Stomach (tissue), 9 donors: ENCODE results near the gene PANK1. TPM values are rescaled to one million over a fixed set of nuclear protein-coding genes. Genes with fewer than 3 reads are reported as not detected.

Experiments used
- DNase-seq, 2 donors: peaks; one replicate each; pipeline versions ENCODE4 v3.0.0 to v3.0.0-alpha.2; 2013 to 2019
- H3K27ac ChIP-seq, 5 donors: fragments of 200-600 bp in 4 of 5; sonication (generic) in 4 of 5; one replicate each; pipeline ENCODE4 v1.5.1; 2013 to 2019; ENCODE audit warnings: mild to moderate bottlenecking in 1 of 5, moderate library complexity in 1 of 5
- H3K27me3 ChIP-seq, 3 donors: fragments of 200-600 bp; sonication (generic); one replicate each; pipeline ENCODE4 v1.5.1; 2017 to 2019; ENCODE audit warnings: mixed run types in 1 of 3
- H3K36me3 ChIP-seq, 4 donors: fragments of 200-600 bp; sonication (generic); 1 replicate in 3 of 4; 2 replicates in 1 of 4; pipeline ENCODE4 v1.5.1; 2016 to 2019
- H3K4me1 ChIP-seq, 4 donors: fragments of 200-600 bp; sonication (generic); one replicate each; pipeline ENCODE4 v1.5.1; 2016 to 2019
- H3K4me3 ChIP-seq, 4 donors: fragments of 200-600 bp; sonication (generic) in 3 of 4; one replicate each; pipeline ENCODE4 v1.5.1; 2016 to 2019; ENCODE audit warnings: mild to moderate bottlenecking in 1 of 4
- H3K9me3 ChIP-seq, 4 donors: fragments of 200-600 bp; sonication (generic); one replicate each; pipeline ENCODE4 v1.5.1; 2016 to 2019
- CTCF ChIP-seq, 7 experiments: fragments of 450-650 bp in 4 of 7; fragments of 200-600 bp in 3 of 7; sonication (generic) in 3 of 7; IDR thresholded peaks; one replicate each; pipeline ENCODE4 v1.5.1; 2016 to 2019; ENCODE audit warnings: antibody characterized with exemption in 7 of 7, control low read depth in 2 of 7, mild to moderate bottlenecking in 1 of 7
- EP300 ChIP-seq: sonication (generic); formaldehyde crosslinking; IDR thresholded peaks from one replicate; pipeline ENCODE4 v1.6.1; 2017; ENCODE audit warnings: antibody characterized with exemption
- POLR2A ChIP-seq, 4 donors: fragments of 450-650 bp; IDR thresholded peaks; one replicate each; pipeline ENCODE4 v1.6.1; 2016; ENCODE audit warnings: antibody characterized with exemption in 4 of 4, control low read depth in 2 of 4, mild to moderate bottlenecking in 1 of 4, moderate library complexity in 1 of 4
- POLR2AphosphoS5 ChIP-seq, 3 donors: sonication (generic); formaldehyde crosslinking; IDR thresholded peaks; one replicate each; pipeline ENCODE4 v1.6.1; 2016; ENCODE audit warnings: antibody characterized with exemption in 3 of 3
- WGBS, 5 donors: extraction: QIAGEN DNeasy Blood & Tissue Kit in 3 of 5; methylation state at CpG; one replicate each; pipeline versions ENCODE4 v1.1.5 to v1.1.7; 2013 to 2018; 5-methylcytosine and 5-hydroxymethylcytosine counted together
- intact Hi-C: fragments of 100-400 bp; cut with DNase I; formaldehyde crosslinking; loops from one replicate; pipeline ENCODE4 v1.15.1; 2023; ENCODE audit warnings: low total_unique reads
- polyA plus RNA-seq, 3 donors: library from polyadenylated mRNA; stranded (reverse); fragments of 200-250 nt; gene quantifications; one replicate each; pipeline ENCODE4 v1.2.3, GENCODE V29; 2013
- total RNA-seq, 5 donors: library from RNA; depleted of rRNA; stranded (reverse); fragments of >200 nt; gene quantifications; one replicate each; pipeline versions ENCODE4 v1.1.0 to v1.2.3, GENCODE V29; 2014 to 2016
- donor health status: healthy with polysubstance abuse.
- donor health status: Bipolar disorder and iron deficiency.
- donor health status: healthy.

PANK1 gene
- total and polyA plus RNA-seq, 8 donors: 1.8 to 7.4 (median 4.6) TPM; not detected in 1

- no peaks in the 10 kb centered on the region for H3K36me3 ChIP-seq
- peaks cover 12 to 56% (median 25%) of the 10 kb centered on the region in 4 donors for H3K4me1 ChIP-seq
- 0 to 1% (median 1%) methylated on average over 20 to 49 of the region's 49 CpGs for WGBS, 5 donors
- intact Hi-C loops: no loop called here
- DNase-seq: peak; percentile 80 to 97
- peak overlapping the region; percentile 80 to 97 (median 88) for H3K4me3 ChIP-seq
- no peaks in the 10 kb centered on the region for H3K9me3 ChIP-seq
- H3K27ac ChIP-seq: peak overlapping the region; percentile 85 to 94 (median 91)
- TF ChIP-seq POLR2AphosphoS5 (IDR thresholded peaks at IDR 0.05) (peak; percentile 93 to 94 (median 94)), POLR2A (IDR thresholded peaks at IDR 0.05) (peak in 2 of 4 donors; percentile 84 to 91), CTCF (IDR thresholded peaks at IDR 0.05) (no peak)
- no peaks in the 10 kb centered on the region for H3K27me3 ChIP-seq
Observed at GRCh38 chr10:89643812-89644690, 991 bp downstream of the PANK1 start.

- Histone ChIP-seq H3K4me3 (peak overlapping the region; percentile 80 to 97 (median 88)), H3K9me3 (no peaks in the 10 kb centered on the region), H3K27ac (peak overlapping the region in 4 of 5 donors; percentile 85 to 94 (median 89)), H3K36me3 (no peaks in the 10 kb centered on the region), H3K4me1 (peaks cover 12 to 56% (median 25%) of the 10 kb centered on the region in 4 donors), H3K27me3 (no peaks in the 10 kb centered on the region)
- TF ChIP-seq EP300 (no peak), CTCF (IDR thresholded peaks at IDR 0.05) (no peak), POLR2AphosphoS5 (IDR thresholded peaks at IDR 0.05) (no peak), POLR2A (IDR thresholded peaks at IDR 0.05) (no peak)
- 0 to 5% (median 2%) methylated on average over 2 of the region's 2 CpGs for WGBS, 5 donors
- intact Hi-C loops: no loop called here
- DNase-seq: no peak
Observed at GRCh38 chr10:89643431-89643811, 1.6 kb downstream of the PANK1 start.

- Histone ChIP-seq H3K9me3 (no peaks in the 10 kb centered on the region), H3K27ac (no peak overlapping the region), H3K4me1 (peaks cover 12 to 54% (median 25%) of the 10 kb centered on the region in 4 donors), H3K27me3 (no peaks in the 10 kb centered on the region), H3K4me3 (no peak overlapping the region), H3K36me3 (no peaks in the 10 kb centered on the region)
- TF ChIP-seq CTCF (IDR thresholded peaks at IDR 0.05) (no peak), POLR2A (IDR thresholded peaks at IDR 0.05) (no peak), EP300 (no peak), POLR2AphosphoS5 (IDR thresholded peaks at IDR 0.05) (no peak)
- WGBS, 5 donors: 21 to 50% (median 34%) methylated on average over 3 of the region's 3 CpGs
- intact Hi-C loops: no loop called here
- DNase-seq: no peak
Observed at GRCh38 chr10:89642193-89642592, 2.8 kb downstream of the PANK1 start.

- no peaks in the 10 kb centered on the region for H3K9me3 ChIP-seq
- 54 to 83% (median 74%) methylated on average over 1 of the region's 1 CpG for WGBS, 5 donors
- H3K4me1 ChIP-seq: peaks cover 8 to 35% (median 16%) of the 10 kb centered on the region in 4 donors
- TF ChIP-seq CTCF (IDR thresholded peaks at IDR 0.05): no peak
- TF ChIP-seq POLR2AphosphoS5 (IDR thresholded peaks at IDR 0.05): no peak
- TF ChIP-seq EP300: no peak
- no peak for TF ChIP-seq POLR2A (IDR thresholded peaks at IDR 0.05)
- no peak overlapping the region for H3K27ac ChIP-seq
- no peaks in the 10 kb centered on the region for H3K27me3 ChIP-seq
- intact Hi-C loops: no loop called here
- no peak for DNase-seq
- H3K4me3 ChIP-seq: no peak overlapping the region
- H3K36me3 ChIP-seq: no peaks in the 10 kb centered on the region
Observed at GRCh38 chr10:89640241-89640640, 4.8 kb downstream of the PANK1 start.
